HepG2 (cell line): ENCODE results near the gene DNALI1. TPM values are rescaled to one million over a fixed set of nuclear protein-coding genes. Genes with fewer than 3 reads are reported as not detected.

Experiments
- ATAC-seq: fragments of 200-7000 bp; cut with Tn5 transposase; 3 replicates; pipeline ENCODE4 v1.9.1; 2020; ENCODE audit warnings: mild to moderate bottlenecking, moderate library complexity
- BruUV-seq: library from RNA; stranded (reverse); fragments of 400-500 nt; replicated peaks from 2 replicates; lab custom pipeline; 2021; lab: Mats Ljungman, UMichigan
- CTCF ChIA-PET: fragments of 300-600 bp; formaldehyde crosslinking; extraction: SDS; loops from one replicate; lab custom pipeline; 2021; ENCODE audit warnings: low total read pairs, inconsistent platforms, low intra/inter-chr PET ratio; lab: Yijun Ruan, JAX
- POLR2A ChIA-PET: fragments of 350-600 bp; sonication (Branson Sonifier 250); formaldehyde crosslinking; loops from one replicate; lab custom pipeline; 2020; ENCODE audit warnings: antibody characterized with exemption, inconsistent platforms; lab: Yijun Ruan, JAX
- DNase-seq: peaks from one replicate; pipeline ENCODE4 v3.0.0-alpha.2; 2015; ENCODE audit warnings: low spot score
- FAIRE-seq: peaks from 3 replicates; lab custom pipeline; 2011; peaks lifted over from hg19 to GRCh38; lab: Jason Lieb, UNC
- H2AFZ ChIP-seq: one replicate; pipeline ENCODE4 v1.6.1; 2011; ENCODE audit warnings: low read length, inconsistent platforms
- H3K27ac ChIP-seq: fragments of 300-600 bp; 3 replicates; pipeline ENCODE4 v1.8.0; 2011; ENCODE audit warnings: mixed run types, mild to moderate bottlenecking, mixed read lengths, low read length, inconsistent platforms; ENCODE audit not compliant: insufficient read depth; ENCODE audit errors: extremely low read length
- H3K27me3 ChIP-seq, 2 experiments: fragments of 200-600 bp in 1 of 2; 2 replicates in 1 of 2; 3 replicates in 1 of 2; pipeline versions ENCODE4 v1.6.0 to v1.8.0; 2011; ENCODE audit warnings: low read length in 2 of 2, mild to moderate bottlenecking in 2 of 2, moderate library complexity in 2 of 2, inconsistent platforms in 1 of 2; ENCODE audit not compliant: insufficient read depth in 2 of 2, control insufficient read depth in 1 of 2
- H3K36me3 ChIP-seq, 2 experiments: fragments of 200-600 bp in 1 of 2; replicated peaks in 1 of 2; 2 replicates in 1 of 2; 3 replicates in 1 of 2; pipeline versions ENCODE4 v1.5.1 to v1.8.0; 2011; ENCODE audit warnings: low read length in 2 of 2, inconsistent platforms in 1 of 2; ENCODE audit not compliant: insufficient read depth in 2 of 2, control insufficient read depth in 1 of 2
- H3K4me1 ChIP-seq: 2 replicates; pipeline ENCODE4 v1.5.1; 2012; ENCODE audit warnings: low read length, inconsistent platforms; ENCODE audit not compliant: insufficient read depth
- H3K4me2 ChIP-seq: 2 replicates; pipeline ENCODE4 v1.6.0; 2011; ENCODE audit warnings: low read depth, low read length, inconsistent platforms
- H3K4me3 ChIP-seq, 3 experiments: fragments of 200-600 bp in 1 of 3; sonication (generic), shearing (Covaris generic) in 1 of 3; replicated peaks in 1 of 3; 2 replicates each; pipeline ENCODE4 v1.5.1; 2011 to 2016; ENCODE audit warnings: low read length in 3 of 3, inconsistent platforms in 2 of 3, low read depth in 2 of 3, mild to moderate bottlenecking in 2 of 3, control low read depth in 1 of 3, mixed read lengths in 1 of 3; ENCODE audit not compliant: insufficient read depth in 1 of 3
- H3K79me2 ChIP-seq: one replicate; pipeline ENCODE4 v1.6.1; 2011; ENCODE audit warnings: low read length, inconsistent platforms; ENCODE audit not compliant: insufficient read depth
- H3K9ac ChIP-seq: 2 replicates; pipeline ENCODE4 v1.6.0; 2011; ENCODE audit warnings: mild to moderate bottlenecking, low read depth, low read length, inconsistent platforms; ENCODE audit not compliant: insufficient read depth
- H3K9me3 ChIP-seq: 2 replicates; pipeline ENCODE4 v1.5.1; 2012; ENCODE audit warnings: mild to moderate bottlenecking, low read length
- H4K20me1 ChIP-seq: 2 replicates; pipeline ENCODE4 v1.6.0; 2011; ENCODE audit warnings: inconsistent platforms, mild to moderate bottlenecking, low read length, moderate library complexity; ENCODE audit not compliant: insufficient read depth
- WGBS: methylation state at CpG from one replicate; pipeline ENCODE4 v1.1.6; 2017; ENCODE audit warnings: low lambda C conversion rate; 5-methylcytosine and 5-hydroxymethylcytosine counted together
- in situ Hi-C: cut with HindIII; loops from 2 replicates; pipeline ENCODE4 v1.10.0; 2017; ENCODE audit warnings: low pct_unique_long_range_greater_than_20kb; ENCODE audit not compliant: extremely low pct_ligation_motif_present
- intact Hi-C: fragments of 100-400 bp; cut with micrococcal nuclease; formaldehyde crosslinking; loops from one replicate; pipeline ENCODE4 v1.10.0; 2022; ENCODE audit not compliant: unreplicated experiment
- polyA plus RNA-seq, 8 experiments: library from polyadenylated mRNA; depleted of rRNA in 3 of 8; stranded (reverse) in 7 of 8; unstranded in 1 of 8; fragments of >200 nt; fragmentation: Illumina TruSeq in 4 of 8; extraction: Trizol in 4 of 8; gene quantifications; 2 replicates each; pipeline versions ENCODE4 v1.2.1 to v1.2.3, GENCODE V29; 2011 to 2016; ENCODE audit warnings: low read depth in 4 of 8, missing spikeins in 1 of 8, mixed read lengths in 1 of 8; ENCODE audit not compliant: insufficient read depth in 1 of 8
- total RNA-seq, 5 experiments: library from RNA; depleted of rRNA; stranded (reverse); fragments of >200 nt; fragmentation: Illumina TruSeq; extraction: Trizol; gene quantifications; 2 replicates each; pipeline ENCODE4 v1.2.3, GENCODE V29; 2016; ENCODE audit warnings: low read depth in 1 of 5
- TF ChIP-seq, protein P1 (sequence below): sonication (generic); formaldehyde crosslinking; IDR thresholded peaks from 2 replicates; pipeline ENCODE4 v1.5.0; 2020; ENCODE audit warnings: missing genetic modification reagents, mild to moderate bottlenecking, borderline replicate concordance
- TF ChIP-seq, protein P2 (sequence below): sonication (generic); formaldehyde crosslinking; IDR thresholded peaks from 2 replicates; pipeline ENCODE4 v1.8.0; 2022; ENCODE audit warnings: missing genetic modification reagents, mild to moderate bottlenecking, moderate library complexity, borderline replicate concordance
- TF ChIP-seq, protein P3 (sequence below): sonication (generic); formaldehyde crosslinking; IDR thresholded peaks from 2 replicates; pipeline ENCODE4 v1.4.0; 2020; ENCODE audit warnings: missing genetic modification reagents

DNALI1 gene
- total and polyA plus RNA-seq, 2 of the 13 experiments (the other 11 are each of a cell fraction or from before 2014, with no cell fraction given) = 0.42 to 0.70 TPM

DNA sequence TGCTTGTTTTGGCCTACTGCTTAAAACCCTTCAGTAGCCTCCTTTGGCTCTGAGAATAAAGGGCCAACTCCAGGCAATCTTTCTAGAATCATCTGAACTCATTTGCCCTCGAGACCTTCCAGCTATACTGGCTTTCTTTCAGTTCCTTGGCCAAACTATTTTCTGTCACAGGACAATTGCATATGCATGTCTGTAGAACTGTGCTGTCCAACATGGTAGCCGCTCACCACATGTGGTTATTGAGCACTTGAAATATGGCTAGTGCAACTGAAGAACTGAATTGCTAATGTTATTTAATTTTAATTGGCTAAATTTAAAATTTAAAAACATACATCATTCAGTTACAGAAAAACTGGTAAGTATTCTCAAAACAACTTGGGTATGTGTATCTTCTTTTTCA, 53.3 kb downstream of the DNALI1 start:
- ChIA-PET CTCF (no interaction called here), POLR2A (no interaction called here)
- Histone ChIP-seq H3K27me3 (peaks cover 15 to 77% of the 10 kb centered on the region in 2 experiments), H3K9me3 (no peaks in the 10 kb centered on the region), H2AFZ (no peak overlapping the region), H3K4me1 (peaks cover 3% of the 10 kb centered on the region; the same call in 1 of the 2 replicates), H3K36me3 (no peaks in the 10 kb centered on the region), H4K20me1 (no peaks in the 10 kb centered on the region), H3K4me3 (no peak overlapping the region), H3K9ac (no peak overlapping the region), H3K79me2 (no peaks in the 10 kb centered on the region), H3K27ac (no peak overlapping the region), H3K4me2 (no peak overlapping the region)
- BruUV-seq = no TSS peak
- in situ Hi-C loops (loop anchor here (5.0 kb wide), 1 partner anchor 67 kb away; no protein-coding TSS in a partner anchor), intact Hi-C loops (no loop called here)
- ATAC-seq (no peak), FAIRE-seq (no peak), DNase-seq (no peak)
- WGBS = 0% methylated on average over 2 of the region's 2 CpGs
- TF ChIP-seq, protein P1, sequence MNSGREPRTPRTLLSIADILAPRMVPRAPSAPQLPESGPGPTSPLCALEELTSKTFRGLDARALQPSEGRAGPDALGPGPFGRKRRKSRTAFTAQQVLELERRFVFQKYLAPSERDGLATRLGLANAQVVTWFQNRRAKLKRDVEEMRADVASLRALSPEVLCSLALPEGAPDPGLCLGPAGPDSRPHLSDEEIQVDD (CRISPR knock-in tag) = no peak
- TF ChIP-seq, protein P2, sequence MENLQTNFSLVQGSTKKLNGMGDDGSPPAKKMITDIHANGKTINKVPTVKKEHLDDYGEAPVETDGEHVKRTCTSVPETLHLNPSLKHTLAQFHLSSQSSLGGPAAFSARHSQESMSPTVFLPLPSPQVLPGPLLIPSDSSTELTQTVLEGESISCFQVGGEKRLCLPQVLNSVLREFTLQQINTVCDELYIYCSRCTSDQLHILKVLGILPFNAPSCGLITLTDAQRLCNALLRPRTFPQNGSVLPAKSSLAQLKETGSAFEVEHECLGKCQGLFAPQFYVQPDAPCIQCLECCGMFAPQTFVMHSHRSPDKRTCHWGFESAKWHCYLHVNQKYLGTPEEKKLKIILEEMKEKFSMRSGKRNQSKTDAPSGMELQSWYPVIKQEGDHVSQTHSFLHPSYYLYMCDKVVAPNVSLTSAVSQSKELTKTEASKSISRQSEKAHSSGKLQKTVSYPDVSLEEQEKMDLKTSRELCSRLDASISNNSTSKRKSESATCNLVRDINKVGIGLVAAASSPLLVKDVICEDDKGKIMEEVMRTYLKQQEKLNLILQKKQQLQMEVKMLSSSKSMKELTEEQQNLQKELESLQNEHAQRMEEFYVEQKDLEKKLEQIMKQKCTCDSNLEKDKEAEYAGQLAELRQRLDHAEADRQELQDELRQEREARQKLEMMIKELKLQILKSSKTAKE (CRISPR knock-in tag) = no peak
- TF ChIP-seq, protein P3, sequence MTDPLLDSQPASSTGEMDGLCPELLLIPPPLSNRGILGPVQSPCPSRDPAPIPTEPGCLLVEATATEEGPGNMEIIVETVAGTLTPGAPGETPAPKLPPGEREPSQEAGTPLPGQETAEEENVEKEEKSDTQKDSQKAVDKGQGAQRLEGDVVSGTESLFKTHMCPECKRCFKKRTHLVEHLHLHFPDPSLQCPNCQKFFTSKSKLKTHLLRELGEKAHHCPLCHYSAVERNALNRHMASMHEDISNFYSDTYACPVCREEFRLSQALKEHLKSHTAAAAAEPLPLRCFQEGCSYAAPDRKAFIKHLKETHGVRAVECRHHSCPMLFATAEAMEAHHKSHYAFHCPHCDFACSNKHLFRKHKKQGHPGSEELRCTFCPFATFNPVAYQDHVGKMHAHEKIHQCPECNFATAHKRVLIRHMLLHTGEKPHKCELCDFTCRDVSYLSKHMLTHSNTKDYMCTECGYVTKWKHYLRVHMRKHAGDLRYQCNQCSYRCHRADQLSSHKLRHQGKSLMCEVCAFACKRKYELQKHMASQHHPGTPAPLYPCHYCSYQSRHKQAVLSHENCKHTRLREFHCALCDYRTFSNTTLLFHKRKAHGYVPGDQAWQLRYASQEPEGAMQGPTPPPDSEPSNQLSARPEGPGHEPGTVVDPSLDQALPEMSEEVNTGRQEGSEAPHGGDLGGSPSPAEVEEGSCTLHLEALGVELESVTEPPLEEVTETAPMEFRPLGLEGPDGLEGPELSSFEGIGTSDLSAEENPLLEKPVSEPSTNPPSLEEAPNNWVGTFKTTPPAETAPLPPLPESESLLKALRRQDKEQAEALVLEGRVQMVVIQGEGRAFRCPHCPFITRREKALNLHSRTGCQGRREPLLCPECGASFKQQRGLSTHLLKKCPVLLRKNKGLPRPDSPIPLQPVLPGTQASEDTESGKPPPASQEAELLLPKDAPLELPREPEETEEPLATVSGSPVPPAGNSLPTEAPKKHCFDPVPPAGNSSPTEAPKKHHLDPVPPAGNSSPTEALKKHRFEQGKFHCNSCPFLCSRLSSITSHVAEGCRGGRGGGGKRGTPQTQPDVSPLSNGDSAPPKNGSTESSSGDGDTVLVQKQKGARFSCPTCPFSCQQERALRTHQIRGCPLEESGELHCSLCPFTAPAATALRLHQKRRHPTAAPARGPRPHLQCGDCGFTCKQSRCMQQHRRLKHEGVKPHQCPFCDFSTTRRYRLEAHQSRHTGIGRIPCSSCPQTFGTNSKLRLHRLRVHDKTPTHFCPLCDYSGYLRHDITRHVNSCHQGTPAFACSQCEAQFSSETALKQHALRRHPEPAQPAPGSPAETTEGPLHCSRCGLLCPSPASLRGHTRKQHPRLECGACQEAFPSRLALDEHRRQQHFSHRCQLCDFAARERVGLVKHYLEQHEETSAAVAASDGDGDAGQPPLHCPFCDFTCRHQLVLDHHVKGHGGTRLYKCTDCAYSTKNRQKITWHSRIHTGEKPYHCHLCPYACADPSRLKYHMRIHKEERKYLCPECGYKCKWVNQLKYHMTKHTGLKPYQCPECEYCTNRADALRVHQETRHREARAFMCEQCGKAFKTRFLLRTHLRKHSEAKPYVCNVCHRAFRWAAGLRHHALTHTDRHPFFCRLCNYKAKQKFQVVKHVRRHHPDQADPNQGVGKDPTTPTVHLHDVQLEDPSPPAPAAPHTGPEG = no peak
